GM18951 (cell line): ENCODE measurements around the gene GET4.

Experiments
- POLR2A ChIP-seq: IDR thresholded peaks from 4 replicates; pipeline ENCODE4 v1.6.1; 2011; ENCODE audit warnings: mild to moderate bottlenecking; ENCODE audit not compliant: insufficient read length, insufficient read depth; ENCODE audit errors: extremely low read depth
- in situ Hi-C: fragments of 300-500 bp; cut with MboI; formaldehyde crosslinking; loops from one replicate; pipeline ENCODE4 v1.12.0; 2022; ENCODE audit warnings: low sequenced_read_pairs, mixed read lengths, inconsistent platforms; ENCODE audit not compliant: unreplicated experiment

The GET4 gene

DNA sequence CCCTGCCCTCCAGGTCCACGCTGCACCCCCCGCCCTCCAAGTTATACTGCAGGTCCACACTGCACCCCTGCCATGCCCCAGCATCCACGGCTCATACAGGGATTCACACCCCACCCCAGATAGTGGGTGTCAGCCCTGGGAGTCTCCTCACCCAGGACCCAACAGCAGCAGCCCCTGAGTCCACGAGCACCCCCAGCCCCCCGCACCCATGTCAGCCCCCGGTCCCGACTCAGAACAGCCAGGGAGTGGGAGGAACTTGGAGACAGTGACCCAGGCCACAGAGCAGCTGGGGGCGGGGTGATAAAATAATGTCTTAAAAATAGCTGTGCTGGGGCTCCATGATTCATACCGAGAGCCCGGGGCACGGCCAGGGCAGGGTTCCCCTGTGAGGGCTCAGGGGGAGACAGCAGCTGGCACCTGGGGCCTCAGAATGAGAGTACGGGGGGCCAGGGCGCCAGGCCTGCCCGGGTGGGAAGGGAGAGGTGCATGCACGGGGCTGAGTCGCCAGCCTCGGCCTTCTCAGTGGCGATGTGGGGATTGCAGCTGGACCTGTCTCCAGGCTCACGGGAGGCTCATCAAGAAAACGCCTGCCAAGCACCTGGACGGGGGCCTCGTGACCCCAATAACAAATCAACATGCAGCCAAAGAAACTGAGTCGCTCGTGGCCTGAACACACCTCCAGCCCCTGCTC is 48.3 kb downstream of the GET4 start:
- TF ChIP-seq POLR2A, result no peak
- in situ Hi-C loops, result no loop called here

- no peak for TF ChIP-seq POLR2A
- in situ Hi-C loops, result no loop called here
These were observed 49.2 kb downstream of the GET4 start for GRCh38 chr7:925601-926000.

DNA sequence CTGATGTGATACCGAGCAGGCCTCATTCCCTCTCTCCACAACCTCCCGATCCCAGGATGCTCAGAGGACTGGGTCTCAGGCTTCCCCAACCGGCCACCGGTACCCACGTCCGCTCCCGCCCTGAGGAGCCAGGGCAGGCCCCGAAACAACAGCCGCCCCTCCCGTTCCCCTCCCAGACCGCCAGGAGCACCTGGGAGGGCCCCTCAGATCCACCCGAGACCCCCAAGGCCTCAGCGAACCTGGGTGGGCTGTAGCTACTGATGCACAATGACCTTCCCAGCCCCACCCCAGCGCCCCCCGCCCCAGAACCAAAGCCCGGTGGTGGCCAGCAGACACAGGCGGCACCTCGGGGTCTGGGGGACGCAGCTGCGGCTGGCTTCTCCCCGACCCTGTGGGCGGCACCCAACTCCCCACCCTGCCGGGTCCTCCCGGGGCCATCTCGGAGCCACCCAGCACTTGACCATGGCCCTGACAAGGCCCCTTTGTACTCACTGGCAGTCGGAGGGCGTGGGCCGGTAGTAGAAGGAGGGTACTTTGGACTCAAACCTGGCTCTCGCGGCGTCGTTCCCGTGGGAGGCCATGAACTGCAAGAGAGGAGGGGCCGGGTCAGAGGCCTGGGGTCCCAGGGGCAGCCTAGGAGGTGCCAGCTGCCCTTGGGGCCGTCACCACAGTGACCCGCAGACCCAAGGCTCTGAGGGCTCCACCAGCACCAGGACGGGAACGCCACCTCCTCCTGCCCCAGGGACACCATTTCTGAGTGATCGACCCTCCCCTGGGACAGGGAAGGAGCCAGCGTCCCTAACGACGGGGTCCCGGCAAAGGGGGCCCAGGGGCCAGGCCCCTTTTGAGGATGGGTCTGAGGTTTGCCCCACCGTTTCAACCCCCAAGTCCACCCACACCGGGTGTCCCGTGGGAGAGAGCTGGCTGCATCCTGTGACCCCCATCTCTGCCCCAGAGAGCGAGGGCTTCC is 50.0 kb downstream of the GET4 start:
- no peak for TF ChIP-seq POLR2A
- in situ Hi-C loops, result no loop called here

DNA sequence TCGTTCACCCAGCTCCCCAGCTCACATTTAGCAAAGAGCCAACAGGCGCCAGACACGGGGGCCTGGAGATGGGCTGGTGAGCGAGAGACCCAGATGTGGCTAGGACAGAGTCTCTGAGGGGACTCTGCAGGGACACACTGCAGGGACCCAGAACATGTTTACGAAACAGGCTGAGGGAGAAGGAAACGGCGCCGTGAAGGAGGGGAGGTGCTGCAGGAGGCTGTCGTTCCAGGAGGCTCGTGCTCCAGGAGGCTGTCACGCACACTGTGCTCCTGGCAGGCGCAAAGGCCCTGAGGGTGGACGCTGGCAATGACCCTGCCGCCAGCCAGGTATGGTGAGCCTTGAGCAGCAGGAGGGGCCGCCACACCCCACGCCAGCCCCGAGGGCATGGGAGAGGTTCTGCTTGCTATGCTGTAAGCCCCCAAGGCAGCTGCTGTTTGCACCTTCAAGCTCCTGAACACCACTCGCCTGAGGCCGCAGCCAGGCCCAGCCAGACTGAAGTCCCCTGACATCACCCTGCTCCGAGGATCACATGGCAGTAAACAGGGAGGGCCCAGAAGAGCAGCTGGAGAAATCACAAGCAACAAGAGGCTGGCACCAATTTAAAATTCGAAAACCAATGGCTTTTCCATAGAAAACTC is 50.8 kb downstream of the GET4 start:
- in situ Hi-C loops, result no loop called here
- no peak for TF ChIP-seq POLR2A

- no peak for TF ChIP-seq POLR2A
- in situ Hi-C loops, result no loop called here
These were observed 53.0 kb downstream of the GET4 start for GRCh38 chr7:929311-929711.

GRCh38 chr7:930975-931758 is 54.8 kb downstream of the GET4 start:
- in situ Hi-C loops, result no loop called here
- TF ChIP-seq POLR2A, result no peak

GRCh38 chr7:931871-932650 is 55.7 kb downstream of the GET4 start:
- in situ Hi-C loops, result no loop called here
- no peak for TF ChIP-seq POLR2A

GRCh38 chr7:932651-932975 is 56.3 kb downstream of the GET4 start:
- TF ChIP-seq POLR2A, result no peak
- in situ Hi-C loops, result no loop called here

- no peak for TF ChIP-seq POLR2A
- in situ Hi-C loops, result no loop called here
These were observed 58.3 kb downstream of the GET4 start for GRCh38 chr7:934469-935163.

DNA sequence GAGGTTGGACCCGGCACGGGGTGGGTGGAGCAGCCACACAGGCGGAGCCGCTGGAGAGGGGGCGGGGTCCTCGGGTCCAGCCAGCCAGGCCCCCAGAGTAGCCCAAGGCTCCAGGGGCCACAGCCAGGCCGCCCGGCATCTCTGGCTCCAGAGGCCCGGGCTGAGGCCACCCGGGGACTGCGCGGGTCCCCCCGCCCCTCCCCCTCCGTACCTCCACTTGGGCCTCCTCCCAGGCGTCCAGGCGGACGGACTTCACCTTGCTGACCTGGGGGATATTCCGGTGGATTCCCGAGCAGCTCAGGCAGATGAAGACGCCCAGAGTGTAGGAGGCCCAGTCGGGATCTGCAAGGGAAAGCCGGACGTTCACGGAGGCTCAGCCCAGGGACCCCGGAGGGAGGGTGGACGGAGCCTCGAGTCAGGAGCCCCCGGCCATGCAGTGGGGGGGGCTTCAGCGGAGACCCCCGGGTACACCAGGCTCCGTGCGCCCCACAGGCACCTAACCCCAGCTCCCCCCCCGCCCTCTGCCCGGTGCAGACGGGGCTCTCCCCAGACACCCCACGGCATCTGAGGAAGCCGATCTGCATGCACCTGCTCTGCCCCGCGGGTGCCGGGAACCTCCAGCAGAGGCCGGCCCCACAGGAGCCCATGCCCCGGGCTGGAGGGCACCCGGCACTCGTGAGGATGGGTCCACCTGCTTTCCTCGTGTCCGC is 59.0 kb downstream of the GET4 start:
- in situ Hi-C loops, result no loop called here

DNA sequence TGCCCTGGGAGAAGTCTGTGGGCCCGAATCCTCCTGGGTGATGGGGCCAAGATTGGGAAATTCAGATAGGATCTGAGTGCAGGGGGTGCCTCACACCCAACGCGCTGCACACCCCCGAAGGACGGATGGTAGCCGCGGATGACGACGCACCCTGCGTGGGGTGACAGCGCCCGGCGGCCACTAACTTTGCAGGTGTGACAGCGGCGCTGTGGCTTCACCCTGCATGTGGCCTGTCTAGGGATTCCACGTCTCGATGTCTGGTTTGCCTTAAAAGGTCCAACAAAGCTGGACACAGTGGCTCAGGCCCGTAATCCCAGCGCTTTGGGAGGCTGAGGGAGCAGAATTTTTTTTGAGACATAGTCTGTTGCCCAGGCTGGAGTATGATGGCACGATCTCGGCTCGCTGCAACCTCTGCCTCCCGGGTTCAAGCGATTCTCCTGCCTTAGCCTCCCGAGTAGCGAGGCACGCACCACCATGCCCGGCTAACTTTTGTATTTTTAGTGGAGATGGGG is 59.6 kb downstream of the GET4 start:
- in situ Hi-C loops, result no loop called here
- no peak for TF ChIP-seq POLR2A

More for the DNA sequence above, 59.0 kb downstream of the GET4 start:
- no peak for TF ChIP-seq POLR2A

- in situ Hi-C loops, result no loop called here
- TF ChIP-seq POLR2A, result no peak
These were observed 60.2 kb downstream of the GET4 start for GRCh38 chr7:936386-937054.
